NCI-H146 (cell line): ENCODE measurements around the gene COMT.
A peak's percentile ranks its signal among the peaks of the same experiment; 100 is the strongest.

Experiments used
- DNase-seq: peaks from one replicate; lab custom pipeline; 2025; lab: John Stamatoyannopoulos, UW

COMT gene

DNA sequence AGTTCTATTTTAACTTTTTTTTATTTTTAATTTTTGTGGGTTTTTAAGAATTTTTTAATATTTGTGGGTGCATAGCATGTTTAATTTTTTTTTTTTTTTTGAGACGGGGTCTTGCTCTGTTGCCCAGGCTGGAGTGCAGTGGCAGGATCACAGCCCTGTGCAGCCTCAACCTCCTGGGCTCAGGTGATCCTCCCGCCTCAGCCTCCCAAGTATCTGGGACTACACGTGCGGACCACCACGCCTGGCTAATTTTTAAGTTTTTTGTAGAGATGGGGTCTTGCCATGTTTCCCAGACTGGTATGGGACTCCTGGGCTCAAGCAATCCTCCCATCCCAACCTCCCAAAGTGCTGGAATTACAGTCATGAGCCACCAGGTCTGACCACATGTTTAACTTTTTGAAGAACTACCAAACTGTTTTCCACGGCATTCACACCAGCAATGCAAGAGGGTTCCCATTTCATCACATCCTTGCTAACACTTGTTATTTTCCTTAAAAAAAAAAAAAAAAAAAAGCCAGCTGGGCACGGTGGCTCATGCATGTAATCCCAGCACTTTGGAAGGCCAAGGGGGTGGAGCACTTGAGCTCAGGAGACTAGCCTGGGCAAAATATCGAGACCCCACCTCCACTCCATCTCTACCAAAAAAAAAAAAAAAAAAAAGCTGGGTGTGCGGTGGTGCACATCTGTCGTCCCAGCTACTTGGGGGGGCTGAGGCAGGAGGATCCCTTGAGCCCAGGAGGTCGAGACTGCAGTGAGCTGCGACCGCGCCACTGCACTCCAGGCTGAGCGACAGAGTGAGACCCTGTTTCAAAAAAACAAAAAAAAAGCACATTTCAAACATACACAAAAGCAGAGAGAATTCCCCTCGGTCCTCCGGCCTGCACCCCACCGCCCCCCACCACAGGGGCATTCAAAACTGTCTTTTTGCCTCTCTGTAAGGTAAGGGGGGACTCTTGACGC lies 16.8 kb downstream of the COMT start:
- DNase-seq = no peak

- DNase-seq = no peak
Measured at GRCh38 chr22:19959043-19959586, 17.5 kb downstream of the COMT start.

- no peak for DNase-seq
Measured at GRCh38 chr22:19959587-19960490, 18.3 kb downstream of the COMT start.

- DNase-seq = no peak
Measured at GRCh38 chr22:19960491-19961200, 19.1 kb downstream of the COMT start.

DNA sequence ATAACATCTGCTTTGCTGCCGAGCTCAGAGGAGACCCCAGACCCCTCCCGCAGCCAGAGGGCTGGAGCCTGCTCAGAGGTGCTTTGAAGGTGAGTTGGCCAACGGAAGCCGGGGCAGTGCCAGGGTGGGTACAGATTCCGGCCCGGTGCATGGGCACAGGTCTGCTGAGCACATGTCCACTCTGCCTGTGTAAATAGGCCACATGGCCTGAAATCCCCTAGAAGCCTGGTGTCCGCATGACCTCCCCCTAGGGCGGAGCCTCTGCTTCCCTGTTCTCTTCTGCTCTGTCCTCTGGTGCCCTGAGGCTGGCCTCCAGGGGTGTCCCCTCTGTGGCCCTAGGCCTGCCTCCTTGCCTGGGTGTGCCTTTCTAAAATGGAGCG lies 19.6 kb downstream of the COMT start:
- DNase-seq = no peak

DNA sequence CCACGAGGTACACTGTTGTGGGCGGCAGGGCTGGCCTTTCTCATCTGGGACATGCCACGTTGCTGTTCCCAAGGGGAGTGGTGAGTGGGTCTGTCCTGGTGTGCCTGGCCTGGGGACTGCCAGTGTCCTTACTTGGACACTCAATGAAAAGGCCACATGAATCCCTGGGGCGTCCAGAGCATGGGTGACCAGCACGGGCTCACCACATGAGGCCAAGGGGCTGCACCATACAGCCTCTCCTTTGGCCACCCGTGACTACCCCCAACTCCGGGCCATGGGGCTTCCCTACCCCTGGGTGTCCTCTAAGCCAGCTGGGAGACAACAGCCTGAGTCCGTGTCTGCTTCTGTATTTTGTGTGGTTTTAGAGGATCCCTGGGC lies 20.3 kb downstream of the COMT start:
- DNase-seq = no peak

DNA sequence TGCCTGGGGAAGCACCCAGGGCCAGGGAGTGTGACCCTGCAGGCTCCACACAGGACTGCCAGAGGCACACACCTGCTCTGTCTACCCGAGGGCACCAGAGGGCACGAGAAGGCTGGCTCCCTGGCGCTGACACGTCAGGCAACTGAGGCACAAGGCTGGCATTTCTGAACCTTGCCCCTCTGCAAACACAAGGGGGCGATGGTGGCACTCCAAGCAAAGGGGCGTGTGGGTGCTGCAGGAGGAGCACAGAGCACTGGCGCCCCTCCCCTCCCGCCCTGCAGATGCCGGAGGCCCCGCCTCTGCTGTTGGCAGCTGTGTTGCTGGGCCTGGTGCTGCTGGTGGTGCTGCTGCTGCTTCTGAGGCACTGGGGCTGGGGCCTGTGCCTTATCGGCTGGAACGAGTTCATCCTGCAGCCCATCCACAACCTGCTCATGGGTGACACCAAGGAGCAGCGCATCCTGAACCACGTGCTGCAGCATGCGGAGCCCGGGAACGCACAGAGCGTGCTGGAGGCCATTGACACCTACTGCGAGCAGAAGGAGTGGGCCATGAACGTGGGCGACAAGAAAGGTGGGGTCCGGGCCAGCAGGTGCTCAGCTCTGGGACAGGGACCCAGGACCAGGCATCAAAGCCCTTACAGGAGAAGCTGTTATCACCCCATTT lies 20.8 kb downstream of the COMT start:
- peak; percentile 39 for DNase-seq

- no peak for DNase-seq
Measured at GRCh38 chr22:19962909-19963806, 21.6 kb downstream of the COMT start.

- DNase-seq = no peak
Measured at GRCh38 chr22:19963863-19964642, 22.5 kb downstream of the COMT start.

DNA sequence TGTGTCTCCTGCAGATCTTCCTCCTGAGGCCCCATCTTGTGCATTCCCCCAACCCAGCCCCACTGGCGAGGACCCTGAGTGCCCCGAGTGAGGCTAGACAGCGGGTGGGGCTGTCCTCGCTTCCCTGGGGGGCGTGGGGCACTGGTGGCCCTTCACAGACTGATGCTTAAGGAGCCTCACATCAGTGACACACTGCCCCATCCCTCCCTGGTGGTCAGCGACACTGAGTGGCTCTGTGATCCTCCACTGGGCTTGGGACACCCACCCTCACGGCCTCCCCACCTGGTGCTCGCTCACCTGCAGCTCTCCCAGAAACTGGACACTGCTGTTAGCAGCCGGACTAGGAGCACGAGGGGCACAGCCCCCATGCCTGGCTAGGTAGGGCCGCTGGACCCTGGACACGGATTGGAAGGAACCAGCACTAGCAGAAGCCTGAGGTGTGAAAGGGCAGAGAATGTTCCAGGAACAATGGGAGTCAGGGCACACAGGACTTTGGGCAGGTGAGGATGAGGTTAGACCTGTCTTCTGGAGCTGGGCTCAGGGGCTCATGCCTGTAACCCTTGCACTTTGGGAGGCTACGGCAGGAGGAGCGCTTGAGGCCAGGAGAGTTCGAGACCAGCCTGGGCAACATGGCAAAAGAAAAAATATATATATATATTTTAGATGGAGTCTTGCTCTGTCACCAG lies 23.3 kb downstream of the COMT start:
- no peak for DNase-seq

- no peak for DNase-seq
Measured at GRCh38 chr22:19965771-19966709, 24.5 kb downstream of the COMT start.

GRCh38 chr22:19966908-19967750 lies 25.6 kb downstream of the COMT start:
- no peak for DNase-seq

DNA sequence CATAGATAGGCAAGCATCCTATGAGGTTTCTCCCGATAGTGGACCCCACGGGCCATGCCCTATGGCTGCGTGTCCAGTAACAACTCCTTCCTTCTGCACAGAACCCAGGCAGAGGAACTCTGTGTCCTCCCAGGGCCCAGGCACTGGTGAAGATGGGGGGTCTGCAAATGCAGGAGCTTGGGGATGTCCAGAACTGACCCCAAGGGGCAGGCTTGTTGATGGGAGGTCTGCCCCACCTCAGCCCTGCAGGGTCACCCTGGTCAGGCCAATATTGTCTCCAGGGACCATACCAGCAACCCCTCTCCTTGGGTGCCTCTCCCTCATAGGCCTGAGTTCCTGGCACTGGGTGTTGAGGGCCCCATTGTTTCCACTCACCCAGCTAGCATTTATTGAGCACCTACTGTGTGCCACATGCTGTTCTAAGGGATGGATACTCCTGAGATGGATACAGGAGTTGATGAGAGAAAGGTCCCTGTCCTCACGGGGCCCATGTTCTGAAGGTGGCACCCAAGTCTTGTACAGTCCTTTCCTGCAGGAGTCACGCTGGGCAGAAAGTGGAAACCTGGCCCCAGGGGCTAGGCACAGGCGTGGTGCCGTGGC lies 26.4 kb downstream of the COMT start:
- DNase-seq = no peak

- DNase-seq = no peak
Measured at GRCh38 chr22:19968450-19968891, 26.9 kb downstream of the COMT start.

GRCh38 chr22:19969141-19969928 lies 27.8 kb downstream of the COMT start:
- no peak for DNase-seq
